ENCODE measurements around the gene FKBP5.

FKBP5 gene

GRCh38 chr6:35716798-35717197 is 28.1 kb upstream of the FKBP5 start:
- TF ChIP-seq NFIC (IDR thresholded peaks at IDR 0.05): no peak
- no peak for TF ChIP-seq CREB1 (IDR thresholded peaks at IDR 0.05; ENCODE audit: low read depth)
- TF ChIP-seq EP300 (IDR thresholded peaks at IDR 0.05; ENCODE audit: borderline replicate concordance): no peak

GRCh38 chr6:35713006-35713767 is 24.5 kb upstream of the FKBP5 start:
- no peak for TF ChIP-seq YY1 (IDR thresholded peaks at IDR 0.05; ENCODE audit: low read depth)
- no peak for TF ChIP-seq NFIC (IDR thresholded peaks at IDR 0.05)
- no peak for TF ChIP-seq CEBPB (IDR thresholded peaks at IDR 0.05)
- TF ChIP-seq MAX (IDR thresholded peaks at IDR 0.05): no peak
- TF ChIP-seq EP300 (IDR thresholded peaks at IDR 0.05; ENCODE audit: borderline replicate concordance): no peak
- no peak for TF ChIP-seq ZBTB7A (IDR thresholded peaks at IDR 0.05; ENCODE audit: low read depth)
- no peak for TF ChIP-seq CREB1 (IDR thresholded peaks at IDR 0.05; ENCODE audit: low read depth)
- no peak for TF ChIP-seq TCF12 (IDR thresholded peaks at IDR 0.05; ENCODE audit: low read depth)
- no peak for TF ChIP-seq FOXM1 (IDR thresholded peaks at IDR 0.05; ENCODE audit: borderline replicate concordance, low read depth)
- no peak for TF ChIP-seq TEAD4 (IDR thresholded peaks at IDR 0.05)
- no peak for TF ChIP-seq RAD21 (IDR thresholded peaks at IDR 0.05; ENCODE audit: low read depth)
- TF ChIP-seq TAF1 (IDR thresholded peaks at IDR 0.05; ENCODE audit: low read depth): no peak
- TF ChIP-seq USF1 (IDR thresholded peaks at IDR 0.05): no peak
- no peak for TF ChIP-seq REST (IDR thresholded peaks at IDR 0.05; ENCODE audit: low read depth)
- TF ChIP-seq EGR1 (IDR thresholded peaks at IDR 0.05): no peak

GRCh38 chr6:35711731-35712130 is 23.0 kb upstream of the FKBP5 start:
- TF ChIP-seq REST (IDR thresholded peaks at IDR 0.05; ENCODE audit: low read depth) (no peak), NFIC (IDR thresholded peaks at IDR 0.05) (no peak), RAD21 (IDR thresholded peaks at IDR 0.05; ENCODE audit: low read depth) (no peak), TCF12 (IDR thresholded peaks at IDR 0.05; ENCODE audit: low read depth) (no peak), CEBPB (IDR thresholded peaks at IDR 0.05) (no peak), TEAD4 (IDR thresholded peaks at IDR 0.05) (no peak), CREB1 (IDR thresholded peaks at IDR 0.05; ENCODE audit: low read depth) (no peak), FOXM1 (IDR thresholded peaks at IDR 0.05; ENCODE audit: borderline replicate concordance, low read depth) (no peak), MAX (IDR thresholded peaks at IDR 0.05) (no peak), TAF1 (IDR thresholded peaks at IDR 0.05; ENCODE audit: low read depth) (no peak), ZBTB7A (IDR thresholded peaks at IDR 0.05; ENCODE audit: low read depth) (no peak), YY1 (IDR thresholded peaks at IDR 0.05; ENCODE audit: low read depth) (no peak), EGR1 (IDR thresholded peaks at IDR 0.05) (no peak), USF1 (IDR thresholded peaks at IDR 0.05) (no peak), EP300 (IDR thresholded peaks at IDR 0.05; ENCODE audit: borderline replicate concordance) (no peak)

GRCh38 chr6:35710241-35710847 is 21.6 kb upstream of the FKBP5 start:
- TF ChIP-seq TEAD4 (IDR thresholded peaks at IDR 0.05) (no peak), CEBPB (IDR thresholded peaks at IDR 0.05) (peak; percentile 87), FOXM1 (IDR thresholded peaks at IDR 0.05; ENCODE audit: borderline replicate concordance, low read depth) (no peak)

GRCh38 chr6:35708585-35708984 is 19.9 kb upstream of the FKBP5 start:
- TF ChIP-seq TEAD4 (IDR thresholded peaks at IDR 0.05) (no peak), CEBPB (IDR thresholded peaks at IDR 0.05) (no peak), YY1 (IDR thresholded peaks at IDR 0.05; ENCODE audit: low read depth) (no peak), ZBTB7A (IDR thresholded peaks at IDR 0.05; ENCODE audit: low read depth) (no peak), FOXM1 (IDR thresholded peaks at IDR 0.05; ENCODE audit: borderline replicate concordance, low read depth) (no peak), MAX (IDR thresholded peaks at IDR 0.05) (no peak), NFIC (IDR thresholded peaks at IDR 0.05) (no peak), TCF12 (IDR thresholded peaks at IDR 0.05; ENCODE audit: low read depth) (no peak), REST (IDR thresholded peaks at IDR 0.05; ENCODE audit: low read depth) (no peak)

All from Ishikawa (cell line).